Measurements from ENCODE around the gene IL31RA.

IL31RA gene

DNA sequence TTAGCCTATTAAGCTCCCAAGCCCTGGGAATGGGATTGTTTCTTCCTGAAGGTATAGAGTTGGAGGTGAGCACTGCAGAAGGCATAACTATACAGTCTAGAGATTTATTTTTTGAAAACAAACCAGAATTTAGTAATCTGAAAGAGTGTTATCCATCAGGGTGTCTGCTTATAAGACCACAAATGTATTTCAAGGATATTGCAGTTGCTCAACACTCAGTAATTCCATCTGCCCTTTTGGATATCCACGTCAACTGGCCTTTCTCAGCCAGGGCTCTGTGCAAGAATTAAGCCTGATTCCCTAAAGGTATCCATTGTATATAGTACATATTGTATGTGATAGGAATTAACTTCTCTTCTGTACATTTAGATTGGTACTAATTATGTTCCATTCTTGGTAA is 15.0 kb upstream of the IL31RA start:
- TF ChIP-seq POLR2AphosphoS5 (IDR thresholded peaks at IDR 0.05; ENCODE audit: low read depth, low read length): no peak
- TF ChIP-seq, protein P1, sequence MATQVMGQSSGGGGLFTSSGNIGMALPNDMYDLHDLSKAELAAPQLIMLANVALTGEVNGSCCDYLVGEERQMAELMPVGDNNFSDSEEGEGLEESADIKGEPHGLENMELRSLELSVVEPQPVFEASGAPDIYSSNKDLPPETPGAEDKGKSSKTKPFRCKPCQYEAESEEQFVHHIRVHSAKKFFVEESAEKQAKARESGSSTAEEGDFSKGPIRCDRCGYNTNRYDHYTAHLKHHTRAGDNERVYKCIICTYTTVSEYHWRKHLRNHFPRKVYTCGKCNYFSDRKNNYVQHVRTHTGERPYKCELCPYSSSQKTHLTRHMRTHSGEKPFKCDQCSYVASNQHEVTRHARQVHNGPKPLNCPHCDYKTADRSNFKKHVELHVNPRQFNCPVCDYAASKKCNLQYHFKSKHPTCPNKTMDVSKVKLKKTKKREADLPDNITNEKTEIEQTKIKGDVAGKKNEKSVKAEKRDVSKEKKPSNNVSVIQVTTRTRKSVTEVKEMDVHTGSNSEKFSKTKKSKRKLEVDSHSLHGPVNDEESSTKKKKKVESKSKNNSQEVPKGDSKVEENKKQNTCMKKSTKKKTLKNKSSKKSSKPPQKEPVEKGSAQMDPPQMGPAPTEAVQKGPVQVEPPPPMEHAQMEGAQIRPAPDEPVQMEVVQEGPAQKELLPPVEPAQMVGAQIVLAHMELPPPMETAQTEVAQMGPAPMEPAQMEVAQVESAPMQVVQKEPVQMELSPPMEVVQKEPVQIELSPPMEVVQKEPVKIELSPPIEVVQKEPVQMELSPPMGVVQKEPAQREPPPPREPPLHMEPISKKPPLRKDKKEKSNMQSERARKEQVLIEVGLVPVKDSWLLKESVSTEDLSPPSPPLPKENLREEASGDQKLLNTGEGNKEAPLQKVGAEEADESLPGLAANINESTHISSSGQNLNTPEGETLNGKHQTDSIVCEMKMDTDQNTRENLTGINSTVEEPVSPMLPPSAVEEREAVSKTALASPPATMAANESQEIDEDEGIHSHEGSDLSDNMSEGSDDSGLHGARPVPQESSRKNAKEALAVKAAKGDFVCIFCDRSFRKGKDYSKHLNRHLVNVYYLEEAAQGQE (IDR thresholded peaks at IDR 0.05; ENCODE audit: insufficient read depth in 1 of 2, low read depth in 2 of 2, low read length in 2 of 2): no peak
- no peak for TF ChIP-seq SIN3A (IDR thresholded peaks at IDR 0.05; ENCODE audit: borderline replicate concordance, insufficient read depth, low read length)
- no peak for TF ChIP-seq FOXP2 (optimal IDR thresholded peaks at IDR 0.05; ENCODE audit: borderline replicate concordance, extremely low read depth, extremely low read length, insufficient read depth)
- no peak for TF ChIP-seq TAF1 (IDR thresholded peaks at IDR 0.05; ENCODE audit: borderline replicate concordance, insufficient read depth, low read length)

- TF ChIP-seq FOXP2 (optimal IDR thresholded peaks at IDR 0.05; ENCODE audit: borderline replicate concordance, extremely low read depth, extremely low read length, insufficient read depth): no peak
- TF ChIP-seq TAF1 (IDR thresholded peaks at IDR 0.05; ENCODE audit: borderline replicate concordance, insufficient read depth, low read length): no peak
- TF ChIP-seq POLR2AphosphoS5 (IDR thresholded peaks at IDR 0.05; ENCODE audit: low read depth, low read length): no peak
- no peak for TF ChIP-seq SIN3A (IDR thresholded peaks at IDR 0.05; ENCODE audit: borderline replicate concordance, insufficient read depth, low read length)
- TF ChIP-seq, protein P1 (IDR thresholded peaks at IDR 0.05; ENCODE audit: insufficient read depth in 1 of 2, low read depth in 2 of 2, low read length in 2 of 2): no peak
Observed at GRCh38 chr5:55841976-55842375, 9.2 kb upstream of the IL31RA start.

GRCh38 chr5:55847837-55848236 is 3.3 kb upstream of the IL31RA start:
- TF ChIP-seq FOXP2 (optimal IDR thresholded peaks at IDR 0.05; ENCODE audit: borderline replicate concordance, extremely low read depth, extremely low read length, insufficient read depth) (no peak), TAF1 (IDR thresholded peaks at IDR 0.05; ENCODE audit: borderline replicate concordance, insufficient read depth, low read length) (no peak), SIN3A (IDR thresholded peaks at IDR 0.05; ENCODE audit: borderline replicate concordance, insufficient read depth, low read length) (no peak), POLR2AphosphoS5 (IDR thresholded peaks at IDR 0.05; ENCODE audit: low read depth, low read length) (no peak)
- TF ChIP-seq, protein P1 (IDR thresholded peaks at IDR 0.05; ENCODE audit: insufficient read depth in 1 of 2, low read depth in 2 of 2, low read length in 2 of 2): no peak

GRCh38 chr5:55848783-55849182 is 2.4 kb upstream of the IL31RA start:
- TF ChIP-seq FOXP2 (optimal IDR thresholded peaks at IDR 0.05; ENCODE audit: borderline replicate concordance, extremely low read depth, extremely low read length, insufficient read depth): no peak
- TF ChIP-seq, protein P1 (IDR thresholded peaks at IDR 0.05; ENCODE audit: insufficient read depth in 1 of 2, low read depth in 2 of 2, low read length in 2 of 2): no peak
- TF ChIP-seq POLR2AphosphoS5 (IDR thresholded peaks at IDR 0.05; ENCODE audit: low read depth, low read length): no peak
- no peak for TF ChIP-seq TAF1 (IDR thresholded peaks at IDR 0.05; ENCODE audit: borderline replicate concordance, insufficient read depth, low read length)
- no peak for TF ChIP-seq SIN3A (IDR thresholded peaks at IDR 0.05; ENCODE audit: borderline replicate concordance, insufficient read depth, low read length)

- TF ChIP-seq TAF1 (IDR thresholded peaks at IDR 0.05; ENCODE audit: borderline replicate concordance, insufficient read depth, low read length): no peak
- TF ChIP-seq POLR2AphosphoS5 (IDR thresholded peaks at IDR 0.05; ENCODE audit: low read depth, low read length): no peak
- TF ChIP-seq FOXP2 (optimal IDR thresholded peaks at IDR 0.05; ENCODE audit: borderline replicate concordance, extremely low read depth, extremely low read length, insufficient read depth): no peak
- TF ChIP-seq SIN3A (IDR thresholded peaks at IDR 0.05; ENCODE audit: borderline replicate concordance, insufficient read depth, low read length): no peak
- TF ChIP-seq, protein P1 (IDR thresholded peaks at IDR 0.05; ENCODE audit: insufficient read depth in 1 of 2, low read depth in 2 of 2, low read length in 2 of 2): no peak
Observed at GRCh38 chr5:55851675-55851979, 470 bp downstream of the IL31RA start.

All from PFSK-1 (cell line).